Endodermal cell (in vitro differentiated cells): ENCODE measurements around the gene ITGA6. TPM values are rescaled to one million over a fixed set of nuclear protein-coding genes. Genes with fewer than 3 reads are reported as not detected.

Source experiments
- DNase-seq: peaks from one replicate; pipeline ENCODE4 v3.0.0-alpha.2; 2017
- H3K27ac ChIP-seq: 2 replicates; pipeline ENCODE4 v1.5.1; 2013; ENCODE audit warnings: mild to moderate bottlenecking, low read depth, low read length, moderate library complexity
- H3K27me3 ChIP-seq: 2 replicates; pipeline ENCODE4 v1.6.1; 2013; ENCODE audit warnings: mild to moderate bottlenecking, low read length, moderate library complexity; ENCODE audit not compliant: insufficient read depth, control insufficient read depth, poor library complexity, severe bottlenecking
- H3K36me3 ChIP-seq: 2 replicates; pipeline ENCODE4 v1.7.0; 2013; ENCODE audit warnings: mild to moderate bottlenecking, low read length, moderate library complexity; ENCODE audit not compliant: control insufficient read depth, insufficient read depth
- H3K4me1 ChIP-seq: one replicate; pipeline ENCODE4 v1.7.0; 2013; ENCODE audit warnings: low read length; ENCODE audit not compliant: control insufficient read depth, insufficient read depth
- H3K4me3 ChIP-seq: 2 replicates; pipeline ENCODE4 v1.5.1; 2013; ENCODE audit warnings: mild to moderate bottlenecking, low read length, moderate library complexity
- H3K9ac ChIP-seq: 2 replicates; pipeline ENCODE4 v1.6.1; 2013; ENCODE audit warnings: mild to moderate bottlenecking, low read length, moderate library complexity; ENCODE audit not compliant: poor library complexity, severe bottlenecking; ENCODE audit errors: extremely low read depth
- H3K9me3 ChIP-seq: 2 replicates; pipeline ENCODE4 v1.6.1; 2013; ENCODE audit warnings: mild to moderate bottlenecking, low read length, moderate library complexity; ENCODE audit not compliant: control insufficient read depth
- H3K27ac Mint-ChIP-seq: 2 replicates; pipeline ENCODE4 v1.8.0; 2020; ENCODE audit warnings: mixed read lengths
- H3K27me3 Mint-ChIP-seq: 2 replicates; pipeline ENCODE4 v1.8.0; 2021; ENCODE audit warnings: mild to moderate bottlenecking, mixed read lengths; ENCODE audit not compliant: insufficient read depth
- H3K36me3 Mint-ChIP-seq: 2 replicates; pipeline ENCODE4 v1.8.0; 2020; ENCODE audit warnings: low read depth, mixed read lengths
- H3K4me1 Mint-ChIP-seq: 2 replicates; pipeline ENCODE4 v1.8.0; 2020; ENCODE audit warnings: mixed read lengths
- H3K4me3 Mint-ChIP-seq: 2 replicates; pipeline ENCODE4 v1.8.0; 2020; ENCODE audit warnings: mild to moderate bottlenecking, moderate library complexity, mixed read lengths
- H3K9me3 Mint-ChIP-seq: 2 replicates; pipeline ENCODE4 v1.8.0; 2020; ENCODE audit warnings: mild to moderate bottlenecking, mixed read lengths
- CTCF ChIP-seq: fragments of 200-600 bp; sonication (generic); conservative IDR thresholded peaks from 2 replicates; pipeline ENCODE4 v1.5.0; 2021; ENCODE audit warnings: antibody characterized with exemption, mild to moderate bottlenecking
- WGBS, 2 experiments: methylation state at CpG; one replicate each; pipeline versions ENCODE4 v1.1.5 to v1.1.7; 2013; ENCODE audit warnings: missing lambda C conversion rate in 2 of 2, mixed read lengths in 1 of 2; ENCODE audit not compliant: insufficient coverage in 1 of 2, insufficient read length in 1 of 2; 5-methylcytosine and 5-hydroxymethylcytosine counted together
- total RNA-seq, 2 donors: library from RNA; stranded (reverse); fragmentation: NEBNext Ultra II Directional in 1 of 2; extraction: Animal tissue kit (Norgen Biotek cat#: 25700) in 1 of 2; gene quantifications; 2 replicates in 1 of 2; 3 replicates in 1 of 2; pipeline ENCODE4 v1.2.1, GENCODE V29; 2021

ITGA6 gene
- total RNA-seq, 2 donors from 2014 or later: 35.8 to 45.7 TPM

DNA sequence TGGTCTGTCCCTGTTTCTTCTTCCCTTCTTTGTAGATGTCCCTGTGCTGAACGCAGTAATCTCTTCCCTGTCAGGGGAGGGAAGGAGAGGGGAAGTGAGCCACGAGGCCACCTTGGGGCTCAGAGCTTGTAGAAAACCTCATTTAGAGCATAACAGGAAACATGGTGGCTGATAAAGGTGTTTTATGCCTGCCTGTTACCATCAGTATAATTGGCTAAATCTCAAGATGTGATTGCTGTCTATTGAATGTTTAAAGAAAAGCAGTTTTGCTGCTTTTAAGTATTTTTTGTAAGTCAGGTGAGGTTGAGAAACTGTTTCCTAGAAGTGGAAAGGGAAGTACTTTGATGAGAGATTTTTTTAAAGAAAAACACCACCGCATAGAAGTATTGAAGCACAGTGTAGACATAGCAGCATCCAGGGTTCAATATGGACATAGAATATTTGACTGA, 68.8 kb downstream of the ITGA6 start:
- H3K4me1 ChIP-seq: no peaks in the 10 kb centered on the region
- Mint-ChIP-seq H3K4me3 (no peak overlapping the region), H3K36me3 (peaks cover 46% of the 10 kb centered on the region), H3K27ac (no peak overlapping the region), H3K27me3 (no peaks in the 10 kb centered on the region), H3K4me1 (no peaks in the 10 kb centered on the region), H3K9me3 (no peaks in the 10 kb centered on the region)
- no peak overlapping the region for H3K9ac ChIP-seq
- no peaks in the 10 kb centered on the region for H3K9me3 ChIP-seq
- H3K4me3 ChIP-seq: no peak overlapping the region
- DNase-seq: no peak
- peaks cover 50% of the 10 kb centered on the region for H3K36me3 ChIP-seq
- no peaks in the 10 kb centered on the region for H3K27me3 ChIP-seq
- no peak for TF ChIP-seq CTCF
- 89 to 100% methylated on average over 2 to 3 of the region's 3 CpGs for WGBS, 2 experiments
- H3K27ac ChIP-seq: no peak overlapping the region

DNA sequence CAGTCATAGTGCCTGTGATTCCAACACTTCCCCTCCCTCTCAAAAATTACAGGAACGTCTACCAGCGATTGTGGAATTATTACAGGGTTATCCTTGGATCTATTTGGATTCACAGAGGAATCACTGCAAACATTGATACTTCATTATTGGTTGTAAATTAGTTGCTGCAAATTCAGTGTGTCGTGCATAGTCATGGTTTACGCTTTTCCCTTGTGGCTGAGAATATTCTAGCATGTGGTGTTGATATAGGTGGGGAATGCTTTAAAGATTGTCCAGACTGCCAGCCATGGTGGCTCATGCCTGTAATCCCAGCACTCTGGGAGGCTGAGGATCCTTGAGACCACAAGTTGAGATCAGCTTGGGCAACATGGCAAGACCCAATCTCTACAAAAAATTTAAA, 79.8 kb downstream of the ITGA6 start:
- H3K27me3 Mint-ChIP-seq: no peaks in the 10 kb centered on the region
- H3K36me3 Mint-ChIP-seq: peaks cover 36% of the 10 kb centered on the region
- H3K4me1 Mint-ChIP-seq: no peaks in the 10 kb centered on the region
- Histone ChIP-seq H3K9ac (no peak overlapping the region), H3K27me3 (no peaks in the 10 kb centered on the region), H3K4me3 (no peak overlapping the region), H3K36me3 (peaks cover 26% of the 10 kb centered on the region), H3K27ac (no peak overlapping the region), H3K4me1 (no peaks in the 10 kb centered on the region), H3K9me3 (peaks cover 23% of the 10 kb centered on the region)
- no peak for TF ChIP-seq CTCF
- WGBS, 2 experiments: 90 to 94% methylated on average over 2 to 4 of the region's 4 CpGs
- peaks cover 18% of the 10 kb centered on the region for H3K9me3 Mint-ChIP-seq
- no peak for DNase-seq
- H3K4me3 Mint-ChIP-seq: no peak overlapping the region
- H3K27ac Mint-ChIP-seq: no peak overlapping the region

GRCh38 chr2:172510088-172510487, 82.7 kb downstream of the ITGA6 start:
- H3K36me3 Mint-ChIP-seq: peaks cover 50% of the 10 kb centered on the region

More at GRCh38 chr2:172510088-172510487, 82.7 kb downstream of the ITGA6 start:
- Histone ChIP-seq H3K27ac (no peak overlapping the region), H3K36me3 (peaks cover 6% of the 10 kb centered on the region), H3K9ac (no peak overlapping the region), H3K4me3 (no peak overlapping the region), H3K27me3 (no peaks in the 10 kb centered on the region), H3K9me3 (peaks cover 52% of the 10 kb centered on the region), H3K4me1 (no peaks in the 10 kb centered on the region)
- 94 to 100% methylated on average over 1 to 6 of the region's 6 CpGs for WGBS, 2 experiments
- Mint-ChIP-seq H3K27me3 (no peaks in the 10 kb centered on the region), H3K9me3 (peaks cover 46% of the 10 kb centered on the region), H3K27ac (no peak overlapping the region), H3K4me3 (no peak overlapping the region), H3K4me1 (no peaks in the 10 kb centered on the region)
- no peak for TF ChIP-seq CTCF
- DNase-seq: no peak
